HCT116 (cell line): ENCODE data around the gene HVCN1. TPM values are rescaled to one million over a fixed set of nuclear protein-coding genes. Genes with fewer than 3 reads are reported as not detected.

Experiments
- ATAC-seq: fragments of 200-7000 bp; cut with Tn5 transposase; 2 replicates; pipeline ENCODE4 v1.9.1; 2020; ENCODE audit warnings: mild to moderate bottlenecking, moderate library complexity
- BruUV-seq: library from RNA; stranded (reverse); fragments of 400-500 nt; replicated peaks from 2 replicates; lab custom pipeline; 2021; lab: Mats Ljungman, UMichigan
- CTCF ChIA-PET: fragments of 300-600 bp; sonication (Branson Sonifier 250); formaldehyde crosslinking; loops from one replicate; lab custom pipeline; 2021; ENCODE audit warnings: antibody characterized with exemption; lab: Charles Lee
- POLR2A ChIA-PET: fragments of 300-600, 350-600 bp; sonication (Branson Sonifier 250); formaldehyde crosslinking; loops from one replicate; lab custom pipeline; 2021; ENCODE audit warnings: antibody characterized with exemption; lab: Charles Lee
- RAD21 ChIA-PET, 2 experiments: fragments of 300-600 bp; sonication (Branson Sonifier 250); formaldehyde crosslinking; loops; one replicate each; lab custom pipeline; 2023; ENCODE audit warnings: low total read pairs in 2 of 2; ENCODE audit not compliant: uncharacterized antibody in 2 of 2, unreplicated experiment in 2 of 2, low non-redundant PET in 1 of 2; lab: Charles Lee
- DNase-seq: peaks from one replicate; pipeline ENCODE4 v3.0.0-alpha.2; 2010; ENCODE audit warnings: low read depth, low spot score
- H2AFZ ChIP-seq: fragments of 200-600 bp; shearing (Covaris generic), sonication (generic); 2 replicates; pipeline ENCODE4 v1.6.1; 2017; ENCODE audit warnings: low read depth, mixed run types, mixed read lengths, antibody characterized with exemption, low read length; ENCODE audit not compliant: poor library complexity, severe bottlenecking
- H3K27ac ChIP-seq: 2 replicates; pipeline ENCODE4 v1.5.1; 2012; ENCODE audit warnings: low read depth, low read length
- H3K27me3 ChIP-seq: fragments of 200-600 bp; sonication (generic); 2 replicates; pipeline ENCODE4 v1.6.1; 2016; ENCODE audit warnings: mixed run types, low read length, mixed read lengths; ENCODE audit not compliant: insufficient read depth
- H3K36me3 ChIP-seq, 2 experiments: fragments of 200-500 bp in 1 of 2; fragments of 200-600 bp in 1 of 2; sonication (Bioruptor generic) in 1 of 2; sonication (generic) in 1 of 2; 2 replicates each; pipeline versions ENCODE4 v1.5.1 to v1.6.1; 2014 to 2016; ENCODE audit warnings: low read length in 2 of 2, inconsistent platforms in 1 of 2, mixed read lengths in 1 of 2, mixed run types in 1 of 2; ENCODE audit not compliant: insufficient read depth in 2 of 2, control insufficient read depth in 1 of 2
- H3K4me1 ChIP-seq, 2 experiments: fragments of 200-600 bp in 1 of 2; sonication (generic) in 1 of 2; 2 replicates each; pipeline versions ENCODE4 v1.5.1 to v1.6.1; 2012 to 2017; ENCODE audit warnings: low read length in 2 of 2, inconsistent platforms in 1 of 2, mild to moderate bottlenecking in 1 of 2, mixed read lengths in 1 of 2, mixed run types in 1 of 2, moderate library complexity in 1 of 2; ENCODE audit not compliant: insufficient read depth in 2 of 2, control insufficient read depth in 1 of 2
- H3K4me2 ChIP-seq: fragments of 200-600 bp; sonication (generic); 2 replicates; pipeline ENCODE4 v1.6.1; 2017; ENCODE audit warnings: mixed run types, low read length, mixed read lengths
- H3K4me3 ChIP-seq, 2 experiments: fragments of 200-600 bp in 1 of 2; sonication (generic) in 1 of 2; replicated peaks in 1 of 2; 2 replicates each; pipeline ENCODE4 v1.5.1; 2011 to 2016; ENCODE audit warnings: low read length in 2 of 2, control low read depth in 1 of 2, low read depth in 1 of 2, mild to moderate bottlenecking in 1 of 2, mixed read lengths in 1 of 2, mixed run types in 1 of 2
- H3K79me2 ChIP-seq: fragments of 200-600 bp; sonication (generic); 2 replicates; pipeline ENCODE4 v1.6.1; 2017; ENCODE audit warnings: mild to moderate bottlenecking, mixed run types, low read length, moderate library complexity, mixed read lengths; ENCODE audit not compliant: insufficient read depth
- H3K9ac ChIP-seq: fragments of 200-600 bp; sonication (generic); 2 replicates; pipeline ENCODE4 v1.6.1; 2016; ENCODE audit warnings: low read length, mixed read lengths
- H3K9me2 ChIP-seq: fragments of 200-600 bp; sonication (generic), shearing (Covaris generic); 2 replicates; pipeline ENCODE4 v1.6.1; 2017; ENCODE audit warnings: mixed run types, mild to moderate bottlenecking, moderate library complexity; ENCODE audit not compliant: insufficient read depth
- H3K9me3 ChIP-seq, 2 experiments: fragments of 200-500 bp in 1 of 2; fragments of 200-600 bp in 1 of 2; sonication (Bioruptor generic) in 1 of 2; sonication (generic) in 1 of 2; 2 replicates each; pipeline ENCODE4 v1.6.1; 2014 to 2017; ENCODE audit warnings: low read length in 2 of 2, mixed read lengths in 2 of 2, inconsistent platforms in 1 of 2, low read depth in 1 of 2, mild to moderate bottlenecking in 1 of 2, mixed run types in 1 of 2, moderate library complexity in 1 of 2; ENCODE audit not compliant: control insufficient read depth in 1 of 2, insufficient read depth in 1 of 2
- H4K20me1 ChIP-seq: fragments of 200-600 bp; sonication (generic), shearing (Covaris generic); 2 replicates; pipeline ENCODE4 v1.6.1; 2017; ENCODE audit warnings: mixed run types, mild to moderate bottlenecking, moderate library complexity; ENCODE audit not compliant: insufficient read depth
- CBX3 ChIP-seq: IDR thresholded peaks from 2 replicates; pipeline ENCODE4 v1.6.1; 2012; ENCODE audit warnings: low read depth
- EZH2 ChIP-seq: fragments of 200-600 bp; sonication (generic); IDR thresholded peaks from 2 replicates; pipeline ENCODE4 v1.6.1; 2017; ENCODE audit warnings: antibody characterized with exemption, mixed run types
- EZH2phosphoT487 ChIP-seq: fragments of 200-600 bp; IDR thresholded peaks from 2 replicates; pipeline ENCODE4 v1.6.1; 2018; ENCODE audit warnings: antibody characterized with exemption, borderline replicate concordance
- FOSL1 ChIP-seq: IDR thresholded peaks from 2 replicates; pipeline ENCODE4 v1.6.1; 2012; ENCODE audit warnings: low read depth
- JUND ChIP-seq: IDR thresholded peaks from 2 replicates; pipeline ENCODE4 v1.6.1; 2012
- POLR2A ChIP-seq: IDR thresholded peaks from 2 replicates; pipeline ENCODE4 v1.7.0; 2011; ENCODE audit warnings: borderline replicate concordance; ENCODE audit not compliant: insufficient read depth, insufficient read length; ENCODE audit errors: extremely low read depth
- SIN3A ChIP-seq: IDR thresholded peaks from 2 replicates; pipeline ENCODE4 v1.6.1; 2012; ENCODE audit warnings: low read depth
- YY1 ChIP-seq: IDR thresholded peaks from 2 replicates; pipeline ENCODE4 v1.6.1; 2011; ENCODE audit warnings: low read length, low read depth, moderate library complexity, mild to moderate bottlenecking; ENCODE audit not compliant: insufficient replicate concordance; ENCODE audit errors: extremely low read depth
- ZNF274 ChIP-seq: fragments of 200-500 bp; sonication (Bioruptor generic); IDR thresholded peaks from 2 replicates; pipeline ENCODE4 v1.6.1; 2014; ENCODE audit warnings: mild to moderate bottlenecking, low read depth, low read length, inconsistent platforms
- intact Hi-C: fragments of 100-400 bp; cut with micrococcal nuclease; formaldehyde crosslinking; loops from 2 replicates; pipeline ENCODE4 v1.10.0; 2022
- total RNA-seq: library from RNA; stranded (reverse); gene quantifications from one replicate; pipeline ENCODE4 v1.2.1, GENCODE V29; 2021; ENCODE audit not compliant: unreplicated experiment
- TF ChIP-seq, protein P1 (sequence below): IDR thresholded peaks from 2 replicates; pipeline ENCODE4 v1.6.1; 2012
- TF ChIP-seq, protein P2 (sequence below): IDR thresholded peaks from 2 replicates; pipeline ENCODE4 v1.6.1; 2012; ENCODE audit warnings: low read depth
- TF ChIP-seq, protein P3 (sequence below): IDR thresholded peaks from 2 replicates; pipeline ENCODE4 v1.6.1; 2011; ENCODE audit warnings: mild to moderate bottlenecking, low read length, moderate library complexity; ENCODE audit not compliant: insufficient replicate concordance; ENCODE audit errors: extremely low read depth

The HVCN1 gene
- total RNA-seq, 1 experiment from 2014 or later = 0.15 TPM

DNA sequence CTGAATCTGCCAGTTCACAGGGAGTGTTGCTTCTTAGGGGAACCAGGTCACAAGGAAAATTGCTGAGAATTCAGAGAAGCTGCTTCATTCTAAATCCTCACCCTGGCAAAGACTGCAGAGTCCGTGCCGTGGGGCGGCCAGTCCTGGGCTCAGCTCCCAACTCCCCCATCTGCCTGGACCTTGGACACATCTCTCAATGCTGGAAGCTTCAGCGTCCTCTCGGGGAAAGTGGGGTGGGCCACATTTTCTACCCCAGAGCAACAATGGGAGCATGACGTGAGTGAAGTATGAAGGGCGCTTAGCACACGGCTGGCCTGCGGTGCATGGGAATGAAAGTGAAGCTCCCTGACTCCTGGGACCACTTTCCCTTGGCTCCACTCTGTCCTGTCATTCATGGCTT, 31.2 kb downstream of the HVCN1 start:
- no TSS peak for BruUV-seq
- no peaks in the 10 kb centered on the region for H3K9me2 ChIP-seq
- H3K4me2 ChIP-seq = no peak overlapping the region
- no peak overlapping the region for H2AFZ ChIP-seq
- H3K9me3 ChIP-seq = no peaks in the 10 kb centered on the region
- intact Hi-C loops = no loop called here
- ChIA-PET POLR2A (no interaction called here), RAD21 (no interaction called here), CTCF (no interaction called here)
- no peaks in the 10 kb centered on the region for H3K36me3 ChIP-seq
- no peaks in the 10 kb centered on the region for H3K4me1 ChIP-seq
- DNase-seq = no peak
- no peaks in the 10 kb centered on the region for H3K79me2 ChIP-seq
- H3K9ac ChIP-seq = no peak overlapping the region
- no peaks in the 10 kb centered on the region for H4K20me1 ChIP-seq
- no peak overlapping the region for H3K27ac ChIP-seq
- H3K4me3 ChIP-seq = no peak overlapping the region
- no peaks in the 10 kb centered on the region for H3K27me3 ChIP-seq
- no peak for ATAC-seq
- no peak for TF ChIP-seq EZH2phosphoT487
- TF ChIP-seq FOSL1 = no peak
- TF ChIP-seq ZNF274 = no peak
- TF ChIP-seq CBX3 = no peak

DNA sequence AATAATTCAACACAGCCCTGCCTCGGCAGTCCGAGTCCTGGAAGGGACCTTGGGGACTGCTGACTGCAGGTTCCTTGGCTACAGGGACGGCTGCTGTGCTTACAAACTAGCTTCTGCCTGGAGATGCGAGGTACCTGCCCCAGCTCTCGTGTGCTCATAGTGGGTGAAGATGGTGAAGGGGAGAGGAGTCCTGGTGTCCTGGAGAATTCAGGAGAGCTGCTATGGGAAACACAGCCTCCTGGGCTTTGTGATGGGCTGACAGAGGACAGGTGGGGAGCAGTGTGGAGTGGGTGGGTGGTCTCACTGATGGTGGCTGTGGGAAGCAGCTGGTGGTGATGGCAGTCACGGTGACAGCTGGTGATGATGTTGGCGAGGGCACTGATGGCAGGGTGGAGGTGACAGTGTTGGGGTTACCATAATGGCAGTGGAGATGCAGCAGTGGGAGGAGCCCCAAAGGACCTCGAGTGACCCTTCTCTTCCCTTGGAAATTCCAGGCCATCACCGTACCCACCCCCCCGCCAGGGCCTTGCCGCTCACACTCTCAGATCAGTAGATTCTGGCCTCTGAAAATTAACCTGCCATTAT, 32.8 kb downstream of the HVCN1 start:
- H3K27me3 ChIP-seq = no peaks in the 10 kb centered on the region
- no peak overlapping the region for H3K9ac ChIP-seq
- CTCF ChIA-PET = no interaction called here
- H3K4me3 ChIP-seq = no peak overlapping the region
- H3K4me1 ChIP-seq = no peaks in the 10 kb centered on the region
- H3K36me3 ChIP-seq = no peaks in the 10 kb centered on the region
- RAD21 ChIA-PET = no interaction called here
- no peaks in the 10 kb centered on the region for H4K20me1 ChIP-seq
- no peaks in the 10 kb centered on the region for H3K79me2 ChIP-seq
- no peaks in the 10 kb centered on the region for H3K9me3 ChIP-seq
- intact Hi-C loops = no loop called here
- no TSS peak for BruUV-seq
- POLR2A ChIA-PET = no interaction called here
- TF ChIP-seq, protein P1, sequence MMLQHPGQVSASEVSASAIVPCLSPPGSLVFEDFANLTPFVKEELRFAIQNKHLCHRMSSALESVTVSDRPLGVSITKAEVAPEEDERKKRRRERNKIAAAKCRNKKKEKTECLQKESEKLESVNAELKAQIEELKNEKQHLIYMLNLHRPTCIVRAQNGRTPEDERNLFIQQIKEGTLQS = no peak
- TF ChIP-seq SIN3A (no peak), FOSL1 (no peak), EZH2 (no peak), POLR2A (no peak), YY1 (no peak), JUND (no peak)
- TF ChIP-seq, protein P2, sequence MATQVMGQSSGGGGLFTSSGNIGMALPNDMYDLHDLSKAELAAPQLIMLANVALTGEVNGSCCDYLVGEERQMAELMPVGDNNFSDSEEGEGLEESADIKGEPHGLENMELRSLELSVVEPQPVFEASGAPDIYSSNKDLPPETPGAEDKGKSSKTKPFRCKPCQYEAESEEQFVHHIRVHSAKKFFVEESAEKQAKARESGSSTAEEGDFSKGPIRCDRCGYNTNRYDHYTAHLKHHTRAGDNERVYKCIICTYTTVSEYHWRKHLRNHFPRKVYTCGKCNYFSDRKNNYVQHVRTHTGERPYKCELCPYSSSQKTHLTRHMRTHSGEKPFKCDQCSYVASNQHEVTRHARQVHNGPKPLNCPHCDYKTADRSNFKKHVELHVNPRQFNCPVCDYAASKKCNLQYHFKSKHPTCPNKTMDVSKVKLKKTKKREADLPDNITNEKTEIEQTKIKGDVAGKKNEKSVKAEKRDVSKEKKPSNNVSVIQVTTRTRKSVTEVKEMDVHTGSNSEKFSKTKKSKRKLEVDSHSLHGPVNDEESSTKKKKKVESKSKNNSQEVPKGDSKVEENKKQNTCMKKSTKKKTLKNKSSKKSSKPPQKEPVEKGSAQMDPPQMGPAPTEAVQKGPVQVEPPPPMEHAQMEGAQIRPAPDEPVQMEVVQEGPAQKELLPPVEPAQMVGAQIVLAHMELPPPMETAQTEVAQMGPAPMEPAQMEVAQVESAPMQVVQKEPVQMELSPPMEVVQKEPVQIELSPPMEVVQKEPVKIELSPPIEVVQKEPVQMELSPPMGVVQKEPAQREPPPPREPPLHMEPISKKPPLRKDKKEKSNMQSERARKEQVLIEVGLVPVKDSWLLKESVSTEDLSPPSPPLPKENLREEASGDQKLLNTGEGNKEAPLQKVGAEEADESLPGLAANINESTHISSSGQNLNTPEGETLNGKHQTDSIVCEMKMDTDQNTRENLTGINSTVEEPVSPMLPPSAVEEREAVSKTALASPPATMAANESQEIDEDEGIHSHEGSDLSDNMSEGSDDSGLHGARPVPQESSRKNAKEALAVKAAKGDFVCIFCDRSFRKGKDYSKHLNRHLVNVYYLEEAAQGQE = no peak
- TF ChIP-seq, protein P3, sequence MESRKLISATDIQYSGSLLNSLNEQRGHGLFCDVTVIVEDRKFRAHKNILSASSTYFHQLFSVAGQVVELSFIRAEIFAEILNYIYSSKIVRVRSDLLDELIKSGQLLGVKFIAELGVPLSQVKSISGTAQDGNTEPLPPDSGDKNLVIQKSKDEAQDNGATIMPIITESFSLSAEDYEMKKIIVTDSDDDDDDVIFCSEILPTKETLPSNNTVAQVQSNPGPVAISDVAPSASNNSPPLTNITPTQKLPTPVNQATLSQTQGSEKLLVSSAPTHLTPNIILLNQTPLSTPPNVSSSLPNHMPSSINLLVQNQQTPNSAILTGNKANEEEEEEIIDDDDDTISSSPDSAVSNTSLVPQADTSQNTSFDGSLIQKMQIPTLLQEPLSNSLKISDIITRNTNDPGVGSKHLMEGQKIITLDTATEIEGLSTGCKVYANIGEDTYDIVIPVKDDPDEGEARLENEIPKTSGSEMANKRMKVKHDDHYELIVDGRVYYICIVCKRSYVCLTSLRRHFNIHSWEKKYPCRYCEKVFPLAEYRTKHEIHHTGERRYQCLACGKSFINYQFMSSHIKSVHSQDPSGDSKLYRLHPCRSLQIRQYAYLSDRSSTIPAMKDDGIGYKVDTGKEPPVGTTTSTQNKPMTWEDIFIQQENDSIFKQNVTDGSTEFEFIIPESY = no peak
- H3K27ac ChIP-seq = no peak overlapping the region
- no peaks in the 10 kb centered on the region for H3K9me2 ChIP-seq
- H3K4me2 ChIP-seq = no peak overlapping the region
- ATAC-seq = no peak
- H2AFZ ChIP-seq = no peak overlapping the region
- no peak for DNase-seq
